Renal cortical epithelial cell (primary cell): ENCODE measurements around the gene MEI4. TPM values are rescaled to one million over a fixed set of nuclear protein-coding genes. Genes with fewer than 3 reads are reported as not detected.
"Not testable (repeated sequence)": the region's sequence is repeated elsewhere in the genome, so short reads cannot be mapped to it uniquely, and the experiment has no call there.

Experiments
- DNase-seq: peaks from one replicate; pipeline ENCODE4 v3.0.0-alpha.2; 2011; ENCODE audit warnings: low read depth
- total RNA-seq: library from RNA; depleted of rRNA; stranded (reverse); fragments of >200 nt; gene quantifications from 2 replicates; pipeline ENCODE4 v1.2.3, GENCODE V29; 2014

Gene MEI4, protein sequence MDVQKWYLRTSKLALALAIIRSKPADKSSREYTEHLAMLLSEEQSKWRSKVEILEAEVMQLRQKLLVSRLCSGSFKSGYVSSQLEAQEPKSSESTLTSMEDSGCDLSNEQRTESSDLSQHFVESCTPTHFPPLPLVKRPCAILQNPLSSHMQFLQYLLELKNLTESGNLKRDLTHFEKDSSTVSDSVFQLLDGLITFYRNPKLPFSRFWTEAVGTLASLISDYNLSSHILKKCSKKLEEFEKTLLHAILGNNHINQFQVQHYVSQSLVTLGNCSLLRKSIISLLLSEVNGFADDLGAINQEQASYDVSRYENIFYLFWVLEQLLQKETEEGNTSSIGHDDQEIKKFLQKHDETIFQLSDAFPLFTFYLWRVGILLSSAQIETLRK
- total RNA-seq, result 0.17 and 1.2 TPM in 2 replicates

DNA sequence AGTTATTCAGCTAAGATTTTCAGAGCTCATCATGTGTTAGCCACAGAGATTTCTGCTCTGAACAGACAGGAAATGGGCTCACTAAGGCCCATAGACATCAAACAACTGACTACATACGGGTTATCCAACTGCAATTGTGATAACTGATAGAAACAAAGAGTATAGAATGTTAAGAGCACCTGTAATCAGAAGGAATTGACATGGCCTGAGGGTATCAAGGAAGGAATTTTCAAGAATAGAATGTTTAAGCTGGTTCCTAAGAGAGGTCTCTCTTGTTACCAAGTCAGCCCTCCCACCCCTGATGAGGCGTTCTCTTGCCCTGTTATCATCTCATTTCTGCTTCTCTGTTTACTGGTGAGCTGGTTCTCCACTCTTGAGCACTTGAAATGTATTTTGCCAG lies at the start of gene MEI4:
Gene MEI4 (plus strand): TSS at position 301 of the 400 bp plus-strand sequence. CDS start 37,633 bp downstream, outside the sequence.
- no peak for DNase-seq

- DNase-seq, result no peak
These were observed 48.4 kb upstream of the MEI4 start for GRCh38 chr6:77604476-77604875.

GRCh38 chr6:77607004-77607403 lies 45.8 kb upstream of the MEI4 start:
- no peak for DNase-seq

GRCh38 chr6:77609106-77609505 lies 43.7 kb upstream of the MEI4 start:
- no peak for DNase-seq

GRCh38 chr6:77619114-77619513 lies 33.7 kb upstream of the MEI4 start:
- no peak for DNase-seq

DNA sequence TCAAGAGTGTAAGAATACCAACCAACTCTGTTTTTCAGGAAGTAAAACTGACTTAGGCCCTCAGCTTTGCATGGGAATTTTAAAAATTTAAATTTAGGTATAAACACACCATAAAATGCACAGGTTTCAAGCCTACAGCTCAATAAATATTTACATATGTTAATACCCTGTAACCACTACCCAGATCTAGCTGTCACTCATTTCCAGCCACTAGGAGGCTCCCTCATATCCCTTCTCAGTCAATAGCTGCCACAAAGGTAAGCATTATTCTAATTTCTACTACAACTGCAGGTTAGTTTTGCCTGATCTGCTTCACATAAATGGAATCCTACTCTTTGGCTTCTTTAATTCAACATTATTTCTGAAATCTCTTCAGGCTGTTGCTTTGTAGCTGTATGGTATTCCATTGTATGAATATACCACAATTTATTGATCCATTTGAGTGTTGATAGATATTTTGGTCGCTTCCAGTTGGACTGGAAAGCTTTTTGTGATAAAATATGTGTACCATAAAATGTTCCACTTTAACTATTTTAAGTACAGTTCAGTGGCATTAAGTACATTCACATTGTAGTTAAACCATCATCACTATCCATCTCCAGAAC lies 32.5 kb upstream of the MEI4 start:
- peak; percentile 18 for DNase-seq

DNA sequence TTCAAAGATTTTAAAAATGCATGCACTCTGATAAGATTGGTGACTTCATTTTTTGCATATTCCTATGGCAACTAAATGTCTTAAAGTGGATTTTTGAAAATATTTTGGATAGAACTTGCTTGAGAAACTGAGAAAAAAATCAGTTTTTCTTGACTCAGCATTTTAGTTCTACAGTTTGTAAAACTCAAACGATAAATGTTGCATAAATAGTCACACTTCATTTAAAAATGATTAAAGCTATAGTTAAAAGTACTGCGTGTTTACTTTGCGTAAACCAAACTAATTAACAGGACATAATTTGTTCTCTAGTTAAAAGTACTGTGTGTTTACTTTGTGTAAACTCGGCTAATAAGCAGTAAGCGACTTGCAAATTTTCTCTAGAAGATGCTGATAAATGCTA lies 28.3 kb upstream of the MEI4 start:
- DNase-seq, result no peak

DNA sequence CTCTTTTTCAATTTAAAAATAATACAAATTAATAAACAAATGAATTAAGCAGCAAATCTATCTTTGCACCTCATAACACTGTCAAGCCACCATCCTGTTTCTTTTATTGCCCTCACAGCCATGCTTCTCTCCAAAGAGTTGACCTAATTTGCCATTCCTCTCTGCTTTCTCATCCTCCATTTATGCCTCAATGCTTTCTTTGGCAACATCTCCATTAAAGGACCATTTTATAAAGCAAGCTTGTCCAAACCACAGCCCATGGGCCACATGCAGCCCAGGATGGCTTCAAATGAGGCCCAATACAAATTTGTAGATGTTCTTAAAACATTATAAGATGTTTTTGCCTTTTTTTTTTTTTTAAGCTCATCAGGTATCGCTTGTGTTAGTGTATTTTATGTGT lies 26.4 kb upstream of the MEI4 start:
- DNase-seq, result peak; percentile 13

- DNase-seq, result no peak
These were observed 22.8 kb upstream of the MEI4 start for GRCh38 chr6:77630014-77630413.

DNA sequence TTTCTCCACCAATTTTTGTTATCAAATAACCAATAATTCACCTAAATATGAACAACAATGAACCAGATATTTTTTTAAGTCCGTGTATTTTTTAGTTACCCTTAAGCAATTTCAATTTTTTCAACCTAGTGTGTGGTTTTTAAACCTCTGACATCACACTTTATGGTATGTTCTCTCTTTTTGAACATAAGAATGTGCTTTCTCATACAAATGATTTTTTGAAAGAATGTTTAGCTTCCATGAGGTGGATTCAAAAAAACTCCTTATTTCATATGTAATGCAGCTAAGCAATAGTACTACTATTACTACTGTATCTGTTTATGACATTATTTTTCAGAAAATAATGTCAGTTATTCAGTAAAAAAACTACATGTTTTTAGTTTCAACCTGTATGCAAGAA lies 19.4 kb upstream of the MEI4 start:
- no peak for DNase-seq

- peak; percentile 59 for DNase-seq
These were observed 18.7 kb upstream of the MEI4 start for GRCh38 chr6:77633993-77634715.

- peak; percentile 16 for DNase-seq
These were observed 14.6 kb upstream of the MEI4 start for GRCh38 chr6:77638129-77638830.

GRCh38 chr6:77644102-77644705 lies 8.6 kb upstream of the MEI4 start:
- DNase-seq, result no peak

- DNase-seq, result peak; percentile 52
These were observed 2.7 kb upstream of the MEI4 start for GRCh38 chr6:77650098-77650663.

- no peak for DNase-seq
These were observed 977 bp downstream of the MEI4 start for GRCh38 chr6:77653816-77654215.

DNA sequence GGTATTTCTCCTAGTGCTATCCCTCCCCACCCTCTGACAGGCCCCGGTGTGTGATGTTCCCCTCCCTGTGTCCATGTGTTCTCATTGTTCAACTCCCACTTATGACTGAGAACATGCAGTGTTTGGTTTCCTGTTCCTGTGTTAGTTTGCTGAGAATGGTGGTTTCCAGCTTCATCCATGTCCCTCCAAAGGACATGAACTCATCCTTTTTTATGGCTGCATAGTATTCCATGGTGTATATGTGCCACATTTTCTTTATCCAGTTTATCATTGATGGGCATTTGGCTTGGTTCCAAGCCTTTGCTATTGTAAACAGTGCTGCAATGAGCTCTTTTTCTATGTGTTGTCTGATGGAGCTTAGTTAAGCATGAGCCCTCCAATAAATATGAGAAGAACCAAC lies 2.2 kb downstream of the MEI4 start:
- DNase-seq, result not testable (repeated sequence)

GRCh38 chr6:77656999-77657764 lies 4.3 kb downstream of the MEI4 start:
- peak; percentile 13 for DNase-seq

DNA sequence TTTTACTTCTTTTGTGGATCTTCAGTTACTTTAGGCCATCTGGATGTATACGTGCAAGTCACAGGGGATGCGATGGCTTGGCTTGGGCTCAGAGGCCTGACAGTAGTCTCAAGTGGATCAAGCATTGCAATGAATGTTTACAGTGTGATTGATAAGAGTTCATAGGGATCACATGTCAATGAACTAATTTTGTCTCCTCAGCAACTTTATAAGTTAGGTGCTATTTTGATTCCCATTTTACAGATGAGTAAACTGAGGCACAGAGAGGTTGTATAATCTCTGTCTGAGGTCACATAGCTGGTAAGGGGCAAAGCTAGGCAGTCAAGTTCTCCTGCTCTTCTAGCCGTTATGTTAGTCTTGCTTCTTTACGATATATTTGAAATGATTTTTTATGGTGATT lies 13.5 kb downstream of the MEI4 start:
- DNase-seq, result no peak

GRCh38 chr6:77666846-77667245 lies 14.0 kb downstream of the MEI4 start:
- DNase-seq, result no peak

DNA sequence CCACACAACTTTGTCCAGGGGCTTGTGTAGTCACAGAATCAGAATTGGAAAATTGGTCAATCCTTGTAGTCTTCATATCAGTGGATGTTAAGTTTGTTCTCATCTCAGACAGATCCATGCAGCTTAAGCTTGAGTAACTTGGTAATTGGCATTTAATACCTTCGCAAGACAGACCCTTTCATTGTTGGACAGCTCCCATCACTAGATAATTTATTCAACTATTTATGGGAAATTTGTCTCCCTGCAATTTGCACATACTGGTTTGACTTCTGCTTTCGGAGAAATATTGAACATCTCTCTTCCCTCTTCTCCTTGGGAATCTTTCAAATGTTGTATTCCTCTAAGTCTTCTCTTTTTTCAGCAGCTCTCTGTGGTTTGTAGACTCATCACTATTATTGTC lies 17.1 kb downstream of the MEI4 start:
- no peak for DNase-seq

GRCh38 chr6:77674211-77674610 lies 21.4 kb downstream of the MEI4 start:
- DNase-seq, result no peak
